Measurements from ENCODE around the gene COPG2. TPM values are rescaled to one million over a fixed set of nuclear protein-coding genes. Genes with fewer than 3 reads are reported as not detected.
"Not testable (repeated sequence)": the region's sequence is repeated elsewhere in the genome, so short reads cannot be mapped to it uniquely, and the experiment has no call there.

The COPG2 gene
- total and polyA plus RNA-seq, 2 donors (not counting 1 experiment from before 2014, with no cell fraction given) = 6.1 to 13.4 TPM

GRCh38 chr7:130544356-130544755 is 124.2 kb downstream of the COPG2 start:
- H3K9me3 Mint-ChIP-seq (ENCODE audit: insufficient read depth) = no peaks in the 10 kb centered on the region
- DNase-seq = no peak
- CTCF ChIA-PET = interaction anchor here (0.8 kb wide), 1 partner anchor 216 kb away, joined by 3 read pairs; no protein-coding TSS in a partner anchor
- no peak overlapping the region for H3K27ac ChIP-seq (ENCODE audit: low read length in 2 of 2)
- no peaks in the 10 kb centered on the region for H3K4me1 ChIP-seq (ENCODE audit: control insufficient read depth in 2 of 2, insufficient read depth in 2 of 2, low read length in 2 of 2)
- H2AFZ ChIP-seq (ENCODE audit: insufficient read depth, low read depth, low read length, poor library complexity, severe bottlenecking) = no peak overlapping the region
- H3K27me3 Mint-ChIP-seq = no peaks in the 10 kb centered on the region
- 100% methylated on average over 1 of the region's 1 CpG for WGBS (ENCODE audit: insufficient coverage)
- no peak overlapping the region for H3K4me3 ChIP-seq (ENCODE audit: control extremely low read depth in 1 of 5, extremely low read depth in 1 of 5, insufficient read depth in 1 of 5, low read depth in 2 of 5, low read length in 4 of 5)
- POLR2A ChIA-PET = no interaction called here
- H3K9me3 ChIP-seq (ENCODE audit: control extremely low read depth in 1 of 3, control insufficient read depth in 2 of 3, insufficient read depth in 1 of 3, low read length in 2 of 3) = no peaks in the 10 kb centered on the region
- H3K4me2 ChIP-seq (replicated peaks; ENCODE audit: low read depth, low read length, poor library complexity, severe bottlenecking) = no peak overlapping the region
- H3K79me2 ChIP-seq (ENCODE audit: control insufficient read depth, insufficient read depth, low read length) = no peaks in the 10 kb centered on the region
- no peak for ATAC-seq (ENCODE audit: low read depth)
- H3K4me1 Mint-ChIP-seq = no peaks in the 10 kb centered on the region
- no peak overlapping the region for H3K4me3 Mint-ChIP-seq
- H3K36me3 ChIP-seq (replicated peaks in 1 of 2; ENCODE audit: control extremely low read depth in 1 of 2, control insufficient read depth in 1 of 2, extremely low read depth in 1 of 2, insufficient read depth in 2 of 2, low read length in 1 of 2) = peaks cover 0 to 5% of the 10 kb centered on the region in 2 experiments
- H3K9ac ChIP-seq (ENCODE audit: low read length) = no peak overlapping the region
- H3K27me3 ChIP-seq (replicated peaks in 1 of 4; ENCODE audit: control extremely low read depth in 1 of 4, control insufficient read depth in 3 of 4, insufficient read depth in 4 of 4, low read length in 3 of 4) = no peaks in the 10 kb centered on the region
- intact Hi-C loops (cut with micrococcal nuclease) = no loop called here
- no peak overlapping the region for H3K27ac Mint-ChIP-seq
- TF ChIP-seq CTCF (IDR thresholded peaks at IDR 0.05) = no peak
- no peaks in the 10 kb centered on the region for H4K20me1 ChIP-seq (ENCODE audit: control insufficient read depth, insufficient read depth, low read length, poor library complexity, severe bottlenecking)

GRCh38 chr7:130543487-130544010 is 125.0 kb downstream of the COPG2 start:
- TF ChIP-seq EZH2 (IDR thresholded peaks at IDR 0.05; ENCODE audit: borderline replicate concordance, insufficient read depth, low read depth, low read length, poor library complexity, severe bottlenecking) (no peak), CTCF (IDR thresholded peaks at IDR 0.05) (no peak)
- Mint-ChIP-seq H3K27me3 (no peaks in the 10 kb centered on the region), H3K4me3 (no peak overlapping the region), H3K9me3 (ENCODE audit: insufficient read depth) (no peaks in the 10 kb centered on the region), H3K4me1 (no peaks in the 10 kb centered on the region), H3K27ac (no peak overlapping the region)
- H3K4me3 ChIP-seq (ENCODE audit: control extremely low read depth in 1 of 5, extremely low read depth in 1 of 5, insufficient read depth in 1 of 5, low read depth in 2 of 5, low read length in 4 of 5) = no peak overlapping the region
- ATAC-seq (ENCODE audit: low read depth) (no peak), DNase-seq (no peak)
- no peaks in the 10 kb centered on the region for H3K9me3 ChIP-seq (ENCODE audit: control extremely low read depth in 1 of 3, control insufficient read depth in 2 of 3, insufficient read depth in 1 of 3, low read length in 2 of 3)
- intact Hi-C loops (cut with micrococcal nuclease) = no loop called here
- H3K79me2 ChIP-seq (ENCODE audit: control insufficient read depth, insufficient read depth, low read length) = no peaks in the 10 kb centered on the region
- CTCF ChIA-PET = no interaction called here
- H3K27ac ChIP-seq (ENCODE audit: low read length in 2 of 2) = no peak overlapping the region
- H3K27me3 ChIP-seq (replicated peaks in 1 of 4; ENCODE audit: control extremely low read depth in 1 of 4, control insufficient read depth in 3 of 4, insufficient read depth in 4 of 4, low read length in 3 of 4) = no peaks in the 10 kb centered on the region
- H2AFZ ChIP-seq (ENCODE audit: insufficient read depth, low read depth, low read length, poor library complexity, severe bottlenecking) = no peak overlapping the region
- no peak overlapping the region for H3K9ac ChIP-seq (ENCODE audit: low read length)
- H4K20me1 ChIP-seq (ENCODE audit: control insufficient read depth, insufficient read depth, low read length, poor library complexity, severe bottlenecking) = no peaks in the 10 kb centered on the region
- H3K4me2 ChIP-seq (replicated peaks; ENCODE audit: low read depth, low read length, poor library complexity, severe bottlenecking) = no peak overlapping the region
- no peaks in the 10 kb centered on the region for H3K4me1 ChIP-seq (ENCODE audit: control insufficient read depth in 2 of 2, insufficient read depth in 2 of 2, low read length in 2 of 2)
- peaks cover 0 to 5% of the 10 kb centered on the region in 2 experiments for H3K36me3 ChIP-seq (replicated peaks in 1 of 2; ENCODE audit: control extremely low read depth in 1 of 2, control insufficient read depth in 1 of 2, extremely low read depth in 1 of 2, insufficient read depth in 2 of 2, low read length in 1 of 2)
- 100% methylated on average over 2 of the region's 2 CpGs for WGBS (ENCODE audit: insufficient coverage)
- POLR2A ChIA-PET = no interaction called here

- intact Hi-C loops (cut with micrococcal nuclease); H3K9me3 Mint-ChIP-seq (ENCODE audit: insufficient read depth); POLR2A ChIA-PET; H3K79me2 ChIP-seq (ENCODE audit: control insufficient read depth, insufficient read depth, low read length); H3K36me3 ChIP-seq (replicated peaks in 1 of 2; ENCODE audit: control extremely low read depth in 1 of 2, control insufficient read depth in 1 of 2, extremely low read depth in 1 of 2, insufficient read depth in 2 of 2, low read length in 1 of 2); H4K20me1 ChIP-seq (ENCODE audit: control insufficient read depth, insufficient read depth, low read length, poor library complexity, severe bottlenecking); H3K4me3 ChIP-seq (ENCODE audit: control extremely low read depth in 1 of 5, extremely low read depth in 1 of 5, insufficient read depth in 1 of 5, low read depth in 2 of 5, low read length in 4 of 5); H3K4me3 Mint-ChIP-seq; H3K27ac ChIP-seq (ENCODE audit: low read length in 2 of 2); H3K9ac ChIP-seq (ENCODE audit: low read length); H3K4me1 Mint-ChIP-seq; H3K27ac Mint-ChIP-seq; ATAC-seq (ENCODE audit: low read depth); H3K27me3 Mint-ChIP-seq; H3K4me2 ChIP-seq (replicated peaks; ENCODE audit: low read depth, low read length, poor library complexity, severe bottlenecking); DNase-seq; CTCF ChIA-PET; H2AFZ ChIP-seq (ENCODE audit: insufficient read depth, low read depth, low read length, poor library complexity, severe bottlenecking); H3K27me3 ChIP-seq (replicated peaks in 1 of 4; ENCODE audit: control extremely low read depth in 1 of 4, control insufficient read depth in 3 of 4, insufficient read depth in 4 of 4, low read length in 3 of 4); H3K4me1 ChIP-seq (ENCODE audit: control insufficient read depth in 2 of 2, insufficient read depth in 2 of 2, low read length in 2 of 2); H3K9me3 ChIP-seq (ENCODE audit: control extremely low read depth in 1 of 3, control insufficient read depth in 2 of 3, insufficient read depth in 1 of 3, low read length in 2 of 3): not testable (repeated sequence)
- WGBS (ENCODE audit: insufficient coverage) = 90% methylated on average over 4 of the region's 4 CpGs
These were observed 126.3 kb downstream of the COPG2 start for GRCh38 chr7:130542297-130542696.

All from B cell (primary cell).